Measurements from ENCODE around the gene PNPT1.
A peak's percentile ranks its signal among the peaks of the same experiment; 100 is the strongest.
"Not testable (repeated sequence)": the region's sequence is repeated elsewhere in the genome, so short reads cannot be mapped to it uniquely, and the experiment has no call there.

Gene PNPT1

DNA sequence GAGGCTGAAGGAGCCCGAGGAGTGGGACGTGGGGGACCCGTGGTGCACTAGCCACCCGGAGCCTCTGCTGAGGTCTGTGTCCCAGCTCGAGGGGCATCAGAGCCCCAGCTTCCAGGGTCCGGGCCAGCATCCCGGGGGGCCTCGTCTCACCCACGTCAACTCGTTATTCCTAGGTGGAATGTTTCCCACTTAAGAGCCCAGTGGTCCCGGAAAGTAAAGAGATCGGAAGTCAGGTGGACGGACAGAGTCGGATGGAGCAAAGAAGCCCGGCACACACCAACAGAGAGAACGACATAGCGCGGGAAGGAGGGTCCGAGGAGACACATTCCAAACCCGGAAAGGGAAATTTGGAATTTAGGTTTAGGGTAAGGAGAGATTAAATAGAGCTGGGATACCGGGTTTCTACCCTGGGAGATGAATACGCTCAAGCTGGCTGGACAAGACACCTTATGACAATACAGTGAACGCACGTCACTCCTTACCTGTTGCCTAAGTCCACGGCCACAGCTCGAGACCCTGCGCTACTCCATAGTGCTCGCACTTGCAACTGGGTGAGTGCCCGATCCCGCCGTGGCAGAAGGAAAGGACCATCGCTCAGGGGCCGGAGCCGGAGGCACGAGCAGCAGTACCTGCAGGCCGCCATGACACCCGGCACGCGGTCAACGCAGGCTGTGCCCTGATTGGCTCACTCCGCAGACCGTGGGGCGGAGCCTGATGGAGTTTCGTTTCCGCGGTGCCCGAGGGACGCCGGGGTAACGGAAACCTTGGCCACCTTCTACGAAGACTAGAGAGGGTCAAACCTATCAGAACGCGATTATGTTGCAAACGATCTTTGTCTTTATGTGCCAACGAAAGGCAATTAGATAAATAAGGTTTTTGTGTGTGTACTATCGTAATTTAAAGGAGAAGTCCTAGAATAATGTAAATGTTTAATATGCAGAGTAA is at the start of gene PNPT1:
Gene PNPT1, minus strand, starts transcription at position 664 of the 945 bp plus-strand sequence. Its CDS starts 21 bp downstream, at position 643.
- peak; percentile 94 for DNase-seq

DNA sequence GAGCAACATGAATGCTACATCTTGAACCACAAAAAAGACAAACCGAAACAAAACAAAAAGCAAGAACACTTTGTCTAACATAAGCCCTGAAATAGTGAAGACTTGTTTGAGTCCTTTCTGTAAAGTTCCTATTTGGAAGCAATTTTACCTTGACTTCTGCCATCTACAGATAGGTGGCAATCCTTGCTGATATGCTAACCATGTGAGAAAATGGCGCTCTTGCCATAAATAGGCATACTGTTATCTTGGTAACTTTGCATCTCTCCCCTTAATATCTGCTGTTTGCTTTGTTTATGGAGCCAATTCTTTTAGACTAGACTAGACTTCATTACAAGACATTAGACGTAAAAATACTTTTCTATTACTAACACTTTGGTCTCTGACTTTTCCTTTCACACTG is 49.4 kb upstream of the PNPT1 start:
- DNase-seq = no peak

DNA sequence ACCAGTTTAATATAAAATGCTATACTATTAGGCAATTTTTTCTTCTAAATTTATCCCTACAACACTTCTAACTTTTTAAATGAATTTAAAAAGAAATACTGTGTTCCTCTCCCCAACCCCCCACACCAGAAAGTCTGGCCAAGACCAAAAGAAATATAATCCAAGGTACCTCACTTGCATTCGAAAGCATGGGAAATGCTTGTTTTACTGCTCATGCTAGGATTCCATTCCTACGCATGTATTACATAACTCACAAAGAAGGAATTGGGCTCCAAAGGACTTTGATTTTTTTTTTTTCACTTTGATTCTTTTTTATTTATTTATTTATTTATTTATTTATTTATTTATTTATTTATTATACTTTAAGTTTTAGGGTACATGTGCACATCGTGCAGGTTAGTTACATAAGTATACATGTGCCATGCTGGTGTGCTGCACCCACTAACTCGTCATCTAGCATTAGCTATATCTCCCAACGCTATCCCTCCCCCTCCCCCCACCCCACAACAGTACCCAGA is 42.4 kb upstream of the PNPT1 start:
- not testable (repeated sequence) for DNase-seq

DNA sequence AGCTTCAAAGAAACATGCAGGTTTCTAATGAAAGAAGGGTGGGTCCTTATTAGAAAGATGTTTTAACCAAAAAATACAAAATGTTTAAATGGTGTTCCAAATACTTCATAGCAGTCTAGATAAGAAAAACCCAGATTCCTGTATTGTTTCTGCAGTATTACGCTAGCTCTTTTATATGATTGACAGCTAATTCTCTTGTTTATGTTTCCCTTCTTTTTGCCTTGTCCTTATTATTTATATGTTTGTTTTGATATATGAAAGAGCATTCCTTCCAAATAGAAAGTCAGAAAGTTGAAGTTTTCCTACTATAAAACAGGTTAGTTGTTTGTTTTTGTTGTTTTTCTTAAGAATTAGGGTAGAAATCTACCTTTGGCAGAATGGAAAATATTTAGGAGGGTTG is 41.1 kb upstream of the PNPT1 start:
- DNase-seq = no peak

GRCh38 chr2:55733335-55733734 is 39.7 kb upstream of the PNPT1 start:
- no peak for DNase-seq

DNA sequence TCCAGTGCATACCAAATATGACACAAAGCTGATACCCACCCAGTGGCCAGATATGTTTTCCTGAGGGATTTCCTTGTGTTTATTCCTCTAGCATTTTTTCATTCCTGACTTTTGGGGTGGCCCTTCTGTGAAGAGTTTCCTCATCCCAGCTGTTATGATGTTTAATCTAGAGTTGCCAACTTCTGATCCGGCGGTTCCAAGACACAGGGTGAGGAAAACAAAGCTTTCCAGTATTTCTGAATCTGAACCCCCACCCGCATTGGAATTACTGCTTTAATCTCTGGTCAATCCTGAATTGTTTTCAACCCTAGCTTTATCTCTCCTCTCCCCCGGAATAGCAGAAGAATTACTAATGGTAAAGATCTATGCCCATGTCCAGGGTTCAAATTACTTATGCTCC is 39.2 kb upstream of the PNPT1 start:
- DNase-seq = no peak

- no peak for DNase-seq
These were observed 35.6 kb upstream of the PNPT1 start for GRCh38 chr2:55729136-55729685.

DNA sequence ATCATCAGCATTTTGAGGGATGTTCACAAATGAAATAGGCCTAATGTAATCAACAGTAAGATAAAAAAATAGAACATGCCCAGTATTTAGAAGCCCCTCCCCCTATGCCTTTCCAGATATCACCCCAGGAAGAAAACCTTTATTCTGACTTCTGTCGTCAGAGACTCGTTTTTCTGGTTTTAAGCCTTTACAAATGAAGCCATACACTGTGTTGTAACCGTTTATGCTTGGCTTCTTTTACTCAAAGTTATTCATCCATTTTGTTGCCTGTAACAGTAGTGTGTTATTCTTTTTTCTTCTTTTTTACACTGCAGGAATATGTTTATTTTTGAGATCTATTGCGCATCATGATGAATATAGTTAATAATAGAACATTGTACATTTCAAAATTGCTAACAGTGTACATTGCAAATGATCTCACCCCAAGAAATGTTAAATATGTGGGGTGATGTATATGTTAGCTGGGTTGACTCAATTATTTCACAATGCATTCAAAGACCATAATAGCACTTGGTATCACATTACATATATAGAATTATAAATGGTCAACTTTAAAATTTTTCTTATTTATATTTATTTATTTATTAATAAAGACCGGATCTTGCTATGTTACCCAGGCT is 28.1 kb upstream of the PNPT1 start:
- DNase-seq = no peak

GRCh38 chr2:55720417-55720816 is 26.8 kb upstream of the PNPT1 start:
- DNase-seq = no peak

DNA sequence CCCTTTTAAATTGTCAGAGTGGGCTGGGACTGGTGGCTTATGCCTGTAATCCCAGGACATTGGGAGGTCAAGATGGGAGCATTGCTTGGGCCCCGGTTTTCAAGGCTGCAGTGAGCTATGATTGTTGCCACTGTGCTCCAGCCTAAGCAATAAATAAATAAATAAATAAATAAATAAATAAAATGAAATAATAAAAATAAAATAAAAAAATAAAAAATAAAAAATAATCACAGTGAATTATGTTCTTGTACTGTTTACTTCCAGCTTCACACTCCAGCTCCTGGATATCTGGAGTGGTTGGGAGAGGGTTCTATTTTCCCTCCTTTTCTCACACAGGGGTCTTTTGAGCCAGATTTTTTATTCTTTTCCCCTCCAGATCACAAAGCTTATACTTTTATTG is 26.2 kb upstream of the PNPT1 start:
- no peak for DNase-seq

- DNase-seq = no peak
These were observed 24.7 kb upstream of the PNPT1 start for GRCh38 chr2:55718165-55719008.

DNA sequence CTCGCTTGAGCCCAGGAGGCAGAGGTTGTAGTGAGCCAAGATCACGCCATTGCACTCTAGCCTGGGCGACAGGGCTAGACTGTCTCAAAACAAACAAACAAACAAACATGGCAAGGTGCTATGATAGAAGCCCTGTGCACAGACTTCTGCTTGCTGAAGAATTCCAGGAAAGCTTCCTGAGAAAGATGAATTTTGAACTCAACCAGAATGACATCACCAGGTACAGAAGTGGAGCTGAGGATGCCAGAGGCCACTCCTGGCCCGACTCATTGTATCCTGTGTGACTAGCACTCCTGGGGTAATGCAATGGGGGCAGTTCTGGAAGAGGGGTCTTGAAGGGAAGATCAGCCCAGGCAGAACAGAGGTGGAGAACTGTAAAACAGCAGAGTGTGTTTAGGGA is 22.0 kb upstream of the PNPT1 start:
- no peak for DNase-seq

- not testable (repeated sequence) for DNase-seq
These were observed 21.5 kb upstream of the PNPT1 start for GRCh38 chr2:55715178-55715577.

GRCh38 chr2:55712477-55713060 is 18.9 kb upstream of the PNPT1 start:
- no peak for DNase-seq

DNA sequence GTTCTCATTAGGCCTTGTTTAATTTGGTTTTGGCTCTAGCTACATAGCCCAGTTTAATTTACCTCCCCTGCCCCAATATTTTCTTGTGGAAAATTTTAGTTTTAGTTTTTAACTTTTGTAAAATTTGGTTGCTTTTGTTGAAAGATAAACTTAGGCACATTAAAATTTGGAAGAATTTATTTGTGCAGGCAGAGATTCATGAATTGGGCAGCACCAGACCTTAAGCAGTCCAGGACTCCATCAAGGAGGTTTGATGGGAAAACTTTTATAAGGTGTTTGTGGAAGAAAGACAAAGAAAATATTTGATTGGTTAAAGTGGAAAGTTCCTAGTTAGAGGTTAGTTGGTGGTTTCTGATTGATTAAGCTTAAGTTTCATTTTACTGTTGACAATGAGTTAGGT is 16.4 kb upstream of the PNPT1 start:
- DNase-seq = no peak

DNA sequence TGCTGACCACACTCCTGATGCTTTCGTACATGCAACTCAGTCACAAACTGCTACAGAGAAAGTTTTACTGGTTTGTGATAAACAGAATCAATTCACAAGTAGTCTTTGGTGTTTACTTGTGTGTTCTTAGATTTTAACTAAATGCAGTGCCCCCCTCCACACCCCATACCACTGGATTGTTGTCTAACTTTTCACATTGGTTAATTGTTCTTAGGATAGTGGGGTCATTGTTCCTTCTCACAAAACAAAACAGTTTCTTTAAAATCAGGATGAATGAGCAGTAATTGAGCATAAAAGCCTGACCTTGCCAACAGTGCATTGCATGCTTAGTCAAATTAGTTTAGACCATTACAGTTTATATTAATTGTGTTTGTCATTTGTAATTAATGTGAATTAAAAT is 14.1 kb upstream of the PNPT1 start:
- no peak for DNase-seq

- DNase-seq = not testable (repeated sequence)
These were observed 12.6 kb upstream of the PNPT1 start for GRCh38 chr2:55706258-55706657.

GRCh38 chr2:55705027-55705653 is 11.5 kb upstream of the PNPT1 start:
- no peak for DNase-seq

DNA sequence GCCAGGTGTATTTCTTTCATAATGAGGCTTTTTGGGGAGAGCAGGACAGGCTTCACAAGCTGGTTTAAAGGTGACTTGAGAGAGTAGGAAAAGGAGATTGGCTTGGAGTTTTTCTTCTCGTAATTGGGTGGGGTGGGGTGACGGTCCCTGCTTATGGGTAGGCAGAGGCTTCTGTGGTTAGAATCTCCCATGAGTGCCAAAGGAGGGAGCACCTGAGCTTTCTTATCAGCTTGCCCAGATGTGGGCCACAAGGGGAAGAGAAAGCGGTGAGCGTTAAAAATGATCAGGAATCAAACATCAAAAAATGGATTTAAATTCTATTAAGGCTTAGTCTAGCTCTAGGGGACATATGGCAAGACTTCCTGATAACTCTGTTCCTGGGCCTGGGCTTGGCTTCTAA is 9.7 kb upstream of the PNPT1 start:
- DNase-seq = no peak

GRCh38 chr2:55692740-55693139 is 904 bp downstream of the PNPT1 start:
- DNase-seq = not testable (repeated sequence)

DNA sequence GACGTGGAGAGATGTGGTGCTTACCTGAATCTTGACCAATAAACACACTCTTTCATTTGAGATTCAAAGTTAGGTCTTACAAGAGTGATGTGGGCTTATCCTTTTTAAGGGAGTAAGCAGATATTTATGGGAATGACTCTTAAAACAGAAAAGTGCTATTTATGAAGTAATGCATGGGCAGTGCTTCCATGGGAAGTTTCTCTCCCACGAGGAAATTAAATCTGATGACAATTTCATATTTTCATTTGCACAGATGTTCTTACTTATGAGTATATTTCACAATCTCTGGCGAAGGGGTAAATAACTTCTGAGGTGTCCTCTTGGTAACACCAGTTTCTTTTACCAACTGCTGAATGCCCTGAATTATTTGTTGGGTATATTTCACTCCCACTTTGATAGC is 21.0 kb downstream of the PNPT1 start:
- DNase-seq = no peak

DNA sequence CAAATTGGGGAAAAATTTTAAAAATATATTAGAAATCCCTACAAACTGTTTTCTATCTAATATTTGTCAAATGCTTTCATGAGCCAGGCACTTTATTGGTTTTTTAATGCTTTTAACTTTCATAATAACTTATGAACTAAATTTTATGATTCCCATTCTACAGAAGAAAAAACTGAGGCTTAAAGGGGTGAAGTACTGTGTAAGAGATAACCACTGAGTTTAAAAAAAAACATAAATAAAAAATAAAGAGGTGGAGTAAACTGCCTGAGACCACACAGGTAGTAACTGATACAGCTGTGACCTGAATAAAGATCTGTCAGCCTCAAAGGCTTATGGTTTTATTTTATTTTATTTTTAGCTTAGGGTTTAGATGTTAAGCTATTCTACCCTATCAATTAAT is 24.7 kb downstream of the PNPT1 start:
- DNase-seq = no peak

All from NCI-H510A (cell line).